ENCODE data around the gene MMP3.
"Not testable (repeated sequence)": the region's sequence is repeated elsewhere in the genome, so short reads cannot be mapped to it uniquely, and the experiment has no call there.

The MMP3 gene

DNA sequence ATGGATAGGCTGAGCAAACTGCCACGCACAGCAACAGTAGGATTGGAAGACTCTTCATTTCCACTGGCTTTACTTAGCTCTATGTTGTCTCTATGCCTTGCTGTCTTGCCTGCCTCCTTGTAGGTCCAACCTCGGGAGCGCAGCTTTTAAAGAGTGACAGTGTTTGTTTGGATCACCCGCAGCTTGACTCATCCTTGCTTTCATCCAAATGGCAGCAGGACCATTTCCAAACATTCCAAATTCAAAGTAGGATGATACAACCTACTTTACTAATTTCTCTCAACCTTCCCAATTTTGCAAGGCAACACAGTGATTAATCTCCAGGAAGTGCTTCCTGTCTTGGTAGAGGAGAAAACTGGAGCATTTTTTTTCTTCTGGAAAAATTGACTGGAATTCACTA is at the start of gene MMP3:
MMP3 (minus strand) TSS at position 121 of the 400 bp plus-strand sequence; CDS start at position 58, 63 bp downstream.
- DNase-seq (ENCODE audit: low read depth, low spot score): no peak

DNA sequence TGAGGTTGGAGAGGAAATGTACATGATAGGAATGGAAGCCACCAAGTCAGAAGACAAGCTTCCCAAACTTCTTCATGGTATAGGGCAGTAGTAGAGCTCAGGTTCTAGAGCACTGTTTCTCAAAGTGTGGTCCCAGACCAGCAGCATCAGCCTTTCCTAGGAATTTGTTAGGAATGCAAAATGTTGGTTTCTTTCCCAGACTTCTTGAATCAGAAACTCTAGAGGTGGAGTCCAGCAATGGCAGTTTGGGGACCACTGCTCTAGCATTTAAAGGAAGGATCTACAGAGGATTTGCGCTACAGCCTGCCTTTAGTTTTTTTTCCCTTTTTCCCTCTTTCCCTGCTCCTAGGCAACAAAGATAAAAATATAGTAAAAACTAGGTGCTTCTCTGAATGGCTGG is 48.3 kb upstream of the MMP3 start:
- no peak for DNase-seq (ENCODE audit: low read depth, low spot score)

DNA sequence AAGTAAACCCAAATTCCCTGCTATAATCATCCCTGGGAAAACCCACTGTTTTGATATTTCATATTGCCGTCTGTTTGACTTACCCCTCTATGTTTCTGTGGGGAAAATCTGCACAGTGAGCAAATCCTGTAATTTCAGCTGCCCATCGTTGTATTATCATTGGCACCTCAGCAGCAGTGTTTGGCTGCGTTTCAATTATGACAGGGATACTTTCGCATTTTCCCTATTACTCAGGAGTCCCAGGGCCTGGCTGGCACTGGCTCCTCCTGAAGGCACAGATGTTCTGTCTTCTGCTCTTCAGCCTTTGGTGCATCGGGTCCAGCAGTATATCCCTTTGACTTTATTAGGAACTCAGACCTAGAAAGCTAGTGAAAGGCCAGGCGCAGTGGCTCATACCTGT is 43.6 kb upstream of the MMP3 start:
- DNase-seq (ENCODE audit: low read depth, low spot score): no peak

DNA sequence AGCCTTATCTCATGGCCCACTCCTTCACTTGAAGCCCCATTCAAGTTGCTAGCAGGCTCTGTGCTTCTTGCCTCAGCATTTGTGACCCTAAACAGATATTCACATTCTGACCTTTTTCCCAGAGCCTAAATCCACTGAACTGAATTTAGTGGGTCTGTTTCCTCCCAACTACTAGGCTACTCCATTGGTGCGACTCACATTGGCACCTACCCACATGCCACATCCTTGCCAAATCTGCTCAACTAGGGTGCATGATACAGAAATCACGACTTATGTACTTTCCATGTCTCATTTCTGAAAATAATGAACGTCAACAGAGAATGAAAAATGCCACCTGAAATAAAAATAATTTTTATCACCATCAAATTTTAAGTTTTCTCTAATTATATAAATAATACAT is 39.7 kb upstream of the MMP3 start:
- peak; percentile 7 for DNase-seq (ENCODE audit: low read depth, low spot score)

DNA sequence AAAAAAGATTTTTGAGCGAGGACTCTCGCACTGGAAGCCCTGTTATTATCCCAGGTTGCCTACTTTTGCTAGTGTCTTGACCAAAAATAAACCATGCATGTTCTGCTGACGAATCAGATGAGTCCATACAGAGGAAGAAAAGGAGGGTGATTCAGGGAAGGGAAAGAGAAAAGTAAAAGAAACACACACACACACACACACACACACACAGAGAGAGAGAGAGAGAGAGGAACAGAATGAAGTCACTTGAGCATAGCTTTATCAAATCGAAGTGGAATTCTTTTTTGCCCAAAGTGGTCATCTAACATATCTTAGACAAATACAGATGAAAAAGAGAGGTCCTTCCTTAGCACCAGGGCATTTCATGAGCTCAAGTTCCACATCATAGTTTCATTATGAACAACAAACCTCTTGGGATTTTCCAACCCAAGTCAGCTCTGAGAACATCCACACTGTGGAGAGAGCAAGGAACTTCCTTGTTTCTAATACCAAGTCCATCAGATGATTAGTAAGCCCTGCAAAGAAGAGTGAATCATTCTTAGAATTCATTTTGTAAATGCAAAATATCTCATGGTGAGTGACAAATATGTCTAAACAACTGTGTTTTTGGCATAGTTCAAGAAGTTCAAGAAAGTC is 39.1 kb upstream of the MMP3 start:
- no peak for DNase-seq (ENCODE audit: low read depth, low spot score)

DNA sequence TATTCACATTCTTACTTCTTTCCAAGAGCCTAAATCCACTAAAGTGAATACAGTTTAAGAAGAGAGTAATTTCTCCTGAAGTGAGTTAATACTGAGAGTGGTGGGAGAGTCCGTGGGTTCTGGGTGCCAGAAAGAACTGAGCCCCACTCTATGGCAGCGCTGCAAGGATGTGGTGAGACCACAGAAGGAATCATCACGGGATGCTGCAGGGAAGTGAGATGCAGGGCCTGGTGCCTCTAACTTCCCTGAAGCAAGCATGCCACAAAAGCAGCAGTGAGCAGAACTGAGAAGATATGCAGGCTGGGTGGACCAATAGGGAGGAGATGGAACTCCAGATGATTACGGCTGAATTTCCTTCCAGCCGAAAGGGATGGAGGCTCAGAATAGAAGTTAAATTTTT is 36.4 kb upstream of the MMP3 start:
- DNase-seq (ENCODE audit: low read depth, low spot score): no peak

DNA sequence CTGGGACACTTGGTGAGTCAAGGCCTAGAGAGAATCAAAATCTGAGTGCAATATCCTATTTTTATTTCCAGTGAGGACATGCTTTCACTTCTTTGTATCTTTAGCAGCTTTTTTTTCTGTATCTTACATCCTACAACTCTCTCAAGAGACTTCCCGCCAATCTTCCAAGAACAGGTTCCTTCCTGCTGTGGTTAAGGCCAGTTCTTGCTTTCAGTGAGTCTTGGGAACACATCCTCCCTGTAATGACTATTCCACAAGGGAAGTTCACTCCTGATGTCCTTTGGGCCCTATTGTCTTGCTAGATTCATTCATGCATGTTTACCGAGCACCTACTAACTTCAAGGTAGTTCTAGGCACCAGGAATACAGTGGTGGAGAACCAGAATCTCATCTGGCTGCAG is 35.2 kb upstream of the MMP3 start:
- no peak for DNase-seq (ENCODE audit: low read depth, low spot score)

DNA sequence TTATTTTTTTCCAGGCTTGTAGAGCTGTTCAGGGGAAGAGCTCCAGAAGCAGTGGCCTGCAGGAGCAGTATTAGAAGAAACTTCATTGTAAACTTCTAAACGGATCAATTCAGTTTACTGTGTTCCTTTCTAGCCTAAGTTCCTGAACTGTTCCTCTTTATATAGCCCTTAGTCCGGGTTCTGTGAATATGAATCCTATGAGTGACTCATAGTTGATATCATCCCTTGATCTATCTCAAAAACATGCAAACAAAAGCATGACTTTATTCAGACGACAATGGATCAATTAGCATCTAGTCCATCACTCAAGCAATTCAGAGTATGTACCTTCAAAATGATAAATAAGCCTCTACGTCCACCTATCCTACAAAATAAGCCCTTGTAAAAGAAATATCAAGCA is 31.4 kb upstream of the MMP3 start, which contains the start of gene MMP12:
MMP12 (minus strand) TSS at position 131 of the 400 bp plus-strand sequence; CDS start at position 86, 45 bp downstream.
- no peak for DNase-seq (ENCODE audit: low read depth, low spot score)

DNA sequence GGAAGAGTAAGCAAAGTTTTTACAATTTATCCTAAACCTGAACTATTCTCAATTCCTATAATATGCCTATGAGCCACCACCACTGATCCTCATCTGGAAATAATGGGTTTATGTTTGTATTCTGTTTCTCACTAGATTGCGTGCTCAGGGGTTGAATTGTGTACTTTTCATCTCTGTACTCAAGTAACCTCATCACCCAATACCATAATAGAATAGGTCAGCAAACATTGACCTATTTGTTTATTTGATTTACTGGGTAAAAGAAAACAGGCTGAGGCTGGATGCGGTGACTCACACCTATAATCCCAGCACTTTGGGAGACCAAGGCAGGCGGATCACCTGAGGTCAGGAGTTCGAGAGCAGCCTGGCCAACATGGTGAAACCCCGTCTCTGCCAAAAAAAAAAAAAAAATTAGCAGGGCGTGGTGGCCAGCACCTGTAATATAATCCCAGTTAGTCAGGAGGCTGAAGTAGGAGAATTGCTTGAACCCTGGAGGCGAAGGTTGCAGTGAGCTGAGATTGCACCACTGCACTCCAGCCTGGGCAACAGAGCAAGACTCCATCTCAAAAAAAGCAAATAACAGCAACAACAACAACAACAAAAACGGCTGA is 26.1 kb upstream of the MMP3 start:
- not testable (repeated sequence) for DNase-seq (ENCODE audit: low read depth, low spot score)

DNA sequence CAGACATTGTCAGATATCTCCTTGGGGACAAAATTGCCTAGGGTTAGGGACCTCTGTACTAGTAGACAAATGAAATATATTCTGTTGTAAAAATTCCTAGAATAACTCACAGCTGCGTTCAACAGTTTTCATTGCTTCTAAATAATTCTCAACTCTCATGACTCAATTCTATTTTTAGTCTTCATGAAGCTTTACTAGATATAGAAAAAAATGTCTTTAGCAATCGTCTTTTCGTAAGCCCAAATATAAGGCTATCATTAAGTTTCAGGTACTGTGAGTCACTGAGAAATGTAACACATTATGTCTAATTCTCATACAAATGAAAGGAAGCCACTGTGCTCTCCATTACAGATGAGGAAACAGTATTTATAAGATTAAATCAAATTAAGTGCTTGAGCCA is 24.9 kb upstream of the MMP3 start:
- DNase-seq (ENCODE audit: low read depth, low spot score): no peak

DNA sequence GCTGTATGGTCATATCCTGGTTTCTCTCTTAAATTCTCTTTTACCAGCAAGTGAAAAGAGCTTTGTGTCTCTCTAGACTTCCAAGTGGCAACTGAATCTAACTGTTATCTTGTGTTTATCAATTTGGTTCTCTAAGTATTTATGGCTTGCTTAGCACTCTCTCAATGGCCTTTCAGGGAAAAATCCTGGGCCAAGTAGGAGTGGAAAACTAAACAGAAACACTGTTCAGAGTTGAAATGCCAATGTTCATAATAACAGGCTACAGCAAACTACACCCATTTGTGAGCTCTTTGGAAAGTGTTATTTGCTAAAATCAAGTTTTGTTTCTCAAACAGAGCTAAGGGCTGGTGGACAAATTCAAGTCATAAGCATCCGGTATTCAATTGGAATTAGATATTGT is 21.3 kb upstream of the MMP3 start:
- no peak for DNase-seq (ENCODE audit: low read depth, low spot score)

DNA sequence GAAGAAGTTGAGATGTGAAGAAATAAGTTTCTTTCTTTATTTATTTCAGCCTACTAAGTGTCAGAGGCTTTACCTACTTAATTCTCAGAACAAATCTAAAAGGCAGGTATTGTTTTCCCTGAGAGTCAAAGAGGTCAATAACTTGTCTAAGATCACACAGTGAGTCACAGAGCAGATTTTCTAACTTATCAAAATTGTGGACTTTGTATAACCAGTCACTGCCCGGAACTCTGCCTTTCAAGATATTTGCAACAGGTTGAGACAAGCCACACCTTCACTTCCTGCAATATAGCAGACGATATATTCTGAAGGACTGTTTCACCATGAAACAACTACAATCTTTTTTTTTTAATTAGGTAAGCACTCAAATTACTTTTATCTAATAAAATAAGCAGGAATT is 10.5 kb upstream of the MMP3 start:
- no peak for DNase-seq (ENCODE audit: low read depth, low spot score)

DNA sequence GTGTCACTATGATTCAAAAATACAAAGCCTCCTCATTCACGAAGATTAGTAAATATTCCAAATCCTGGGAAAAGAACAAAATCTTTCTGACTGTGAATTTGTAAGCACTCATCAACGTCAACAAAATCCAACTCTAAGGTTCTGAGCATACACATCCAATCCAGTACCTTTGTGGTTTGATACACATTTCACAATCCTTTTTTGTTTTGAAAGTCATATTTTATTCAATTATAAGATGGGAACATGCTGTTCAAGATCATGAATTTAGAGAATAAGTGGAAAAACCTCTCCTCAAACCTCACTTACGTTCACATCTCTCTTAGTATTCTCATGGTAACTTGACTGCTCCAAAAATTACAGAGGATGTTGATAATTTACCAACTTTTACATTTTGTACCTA is 9.6 kb upstream of the MMP3 start:
- DNase-seq (ENCODE audit: low read depth, low spot score): no peak

DNA sequence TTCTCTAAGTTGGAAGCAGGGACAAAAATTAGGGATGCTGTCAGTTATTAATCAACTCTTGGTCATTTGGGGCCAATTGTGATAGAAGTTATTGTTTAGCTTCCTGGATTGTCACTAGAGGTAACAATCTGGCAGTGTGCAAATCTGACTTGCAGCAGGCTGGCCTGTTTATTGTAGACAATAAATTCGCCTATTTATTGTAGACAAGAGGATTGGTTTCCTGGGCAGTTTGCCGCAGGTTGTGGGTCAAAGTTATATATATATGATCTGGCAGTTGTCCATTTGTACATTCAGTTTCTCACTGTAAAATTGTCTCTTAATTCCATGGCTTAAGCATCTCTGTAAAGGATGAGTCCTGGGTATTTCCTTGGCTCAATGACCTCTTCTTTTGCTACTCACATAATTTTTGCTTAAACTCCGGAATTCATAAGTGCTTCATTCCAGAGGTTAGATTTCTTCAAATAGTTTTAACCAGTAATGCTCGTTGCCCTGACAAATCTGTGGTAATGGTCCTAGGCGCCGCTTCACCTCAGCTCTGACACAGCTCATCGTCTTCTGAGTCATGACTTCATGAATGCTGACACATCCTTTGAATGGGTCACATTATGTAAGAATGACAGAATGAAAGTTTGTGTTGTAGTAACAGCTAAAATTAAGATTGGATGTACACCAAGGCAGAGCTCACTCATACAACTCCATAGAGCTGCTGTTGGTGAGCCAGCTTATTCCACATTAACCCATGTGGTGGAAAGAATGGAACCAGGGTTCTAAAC is 7.8 kb upstream of the MMP3 start:
- no peak for DNase-seq (ENCODE audit: low read depth, low spot score)

DNA sequence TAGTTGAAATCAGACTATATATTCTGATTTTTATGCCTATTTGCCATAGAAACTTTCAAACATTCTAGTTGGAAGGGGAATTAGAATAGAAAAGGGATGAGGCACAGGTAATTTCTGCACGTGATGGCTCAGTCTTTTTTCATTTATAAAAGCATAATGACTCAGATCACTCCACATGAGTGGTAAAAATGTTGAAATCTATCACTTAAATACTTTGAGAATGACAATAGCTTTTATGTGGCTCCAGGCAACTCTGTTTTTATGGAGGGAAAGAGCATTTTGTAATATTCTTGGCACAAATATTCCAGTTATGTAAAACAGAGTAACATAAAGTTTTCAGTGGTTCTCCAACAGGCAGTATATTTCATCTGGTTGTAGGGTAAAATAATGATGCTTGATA is 5.9 kb upstream of the MMP3 start:
- DNase-seq (ENCODE audit: low read depth, low spot score): no peak

DNA sequence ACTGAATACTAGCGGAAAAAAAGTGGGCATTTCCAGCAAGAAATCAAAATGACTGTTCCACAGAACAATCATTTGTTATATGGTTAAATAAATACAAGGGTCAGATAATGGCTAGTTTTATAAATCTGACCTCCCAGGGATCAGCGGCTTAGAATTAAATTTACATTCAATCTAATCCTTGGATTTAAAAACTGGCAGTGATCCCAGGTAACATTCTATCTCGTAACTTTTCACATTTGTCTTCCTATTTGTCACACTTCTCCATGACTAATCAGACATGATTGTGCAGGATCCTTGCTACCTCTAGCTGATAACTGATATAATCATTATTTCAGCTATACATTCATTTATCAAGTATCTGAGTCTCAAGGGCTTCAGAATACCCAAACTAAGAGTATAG is 2.9 kb upstream of the MMP3 start:
- DNase-seq (ENCODE audit: low read depth, low spot score): no peak

DNA sequence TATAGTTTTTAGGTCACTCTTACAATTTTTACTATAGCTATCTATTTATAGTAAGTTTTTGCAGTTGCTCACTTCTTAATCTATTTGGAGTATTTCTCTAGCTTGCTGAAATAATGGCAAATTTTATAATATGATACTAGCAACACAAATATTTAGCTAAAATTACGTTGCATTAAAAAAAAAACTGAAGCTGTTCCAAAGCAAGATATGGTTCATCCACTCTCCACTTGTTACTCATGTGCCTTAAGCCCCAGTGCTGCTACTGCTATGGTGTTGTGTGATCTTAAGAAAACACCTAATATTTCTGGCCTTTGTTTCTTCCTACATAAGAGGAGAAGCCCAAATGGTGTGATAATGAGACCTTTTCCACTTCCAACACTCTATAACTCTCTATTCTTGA is 479 bp downstream of the MMP3 start:
- DNase-seq (ENCODE audit: low read depth, low spot score): no peak

DNA sequence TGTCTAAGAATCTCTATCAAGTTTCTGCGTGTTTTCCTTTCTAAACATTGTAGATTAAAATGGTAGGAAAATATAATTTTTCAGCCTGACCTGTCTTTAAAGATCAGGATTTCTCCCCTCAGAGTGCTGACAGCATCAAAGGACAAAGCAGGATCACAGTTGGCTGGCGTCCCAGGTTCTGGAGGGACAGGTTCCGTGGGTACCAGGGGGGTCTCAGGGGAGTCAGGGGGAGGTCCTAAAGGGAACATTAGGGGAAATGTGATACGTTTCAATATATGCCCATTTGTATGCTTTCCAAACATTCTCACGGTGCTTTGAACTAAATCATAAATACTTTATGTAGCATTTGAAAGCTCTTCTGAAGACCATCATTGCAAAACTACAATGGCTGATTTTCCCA is 3.4 kb downstream of the MMP3 start:
- DNase-seq (ENCODE audit: low read depth, low spot score): no peak

DNA sequence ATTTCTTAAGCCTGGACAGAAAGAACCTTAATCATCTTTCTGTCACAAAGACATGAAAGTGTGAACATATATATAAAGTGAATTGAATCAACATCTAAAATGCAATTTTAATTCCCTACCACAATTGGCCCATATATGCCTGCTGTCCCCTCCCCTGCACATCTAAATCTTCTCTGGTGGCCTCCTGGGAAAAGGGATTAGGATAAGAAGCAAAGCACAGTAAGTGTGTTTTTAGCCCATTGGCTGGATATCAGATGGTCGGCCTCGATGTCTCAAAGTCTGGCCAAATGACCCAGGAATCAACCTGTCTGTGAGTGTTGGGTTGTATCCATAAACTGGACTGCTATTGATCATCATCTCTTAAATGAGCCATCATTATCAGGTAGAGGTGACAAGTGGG is 5.8 kb downstream of the MMP3 start:
- no peak for DNase-seq (ENCODE audit: low read depth, low spot score)

DNA sequence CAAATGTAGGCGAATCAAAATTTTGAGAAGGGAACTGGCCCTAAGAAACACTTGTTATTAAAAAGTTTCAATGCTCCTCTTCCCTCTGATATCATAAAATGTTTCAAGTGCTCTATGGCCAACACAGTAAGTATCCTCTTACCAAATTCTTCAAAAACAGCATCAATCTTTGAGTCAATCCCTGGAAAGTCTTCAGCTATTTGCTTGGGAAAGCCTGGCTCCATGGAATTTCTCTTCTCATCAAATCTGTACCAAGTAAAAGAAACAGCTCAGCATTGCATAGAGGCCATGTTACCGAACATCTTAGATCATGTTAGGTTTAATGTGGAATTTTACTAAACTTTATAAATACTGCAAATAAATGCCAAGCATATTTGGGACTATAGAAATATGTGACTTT is 6.3 kb downstream of the MMP3 start:
- no peak for DNase-seq (ENCODE audit: low read depth, low spot score)

DNA sequence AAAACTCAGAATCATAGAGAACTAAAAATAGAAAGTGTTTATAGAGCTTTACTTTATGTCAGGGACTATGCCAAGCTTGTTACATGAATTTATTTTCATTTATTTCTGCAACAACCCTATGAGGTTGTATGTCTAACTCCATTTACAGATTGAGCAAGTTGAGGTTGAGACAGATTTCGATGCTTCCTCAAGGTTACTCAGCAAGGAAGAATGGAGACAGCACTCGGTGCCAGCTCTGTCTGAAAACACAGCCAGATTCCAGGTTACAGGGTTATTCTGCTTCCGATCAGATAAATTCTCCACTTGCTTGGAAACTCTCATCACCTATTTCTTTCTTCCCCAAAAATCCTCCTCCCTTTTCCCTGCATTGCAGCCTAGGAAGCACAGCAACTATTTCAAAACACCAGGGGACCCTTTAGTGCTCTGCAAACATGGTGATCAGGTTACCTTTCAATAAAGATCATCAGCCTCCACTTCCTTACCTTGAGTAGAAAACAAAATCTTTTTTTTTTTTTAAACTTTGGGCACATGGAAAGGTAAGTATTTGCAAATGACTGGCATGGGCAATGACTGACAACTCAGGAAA is 7.0 kb downstream of the MMP3 start:
- DNase-seq (ENCODE audit: low read depth, low spot score): no peak

DNA sequence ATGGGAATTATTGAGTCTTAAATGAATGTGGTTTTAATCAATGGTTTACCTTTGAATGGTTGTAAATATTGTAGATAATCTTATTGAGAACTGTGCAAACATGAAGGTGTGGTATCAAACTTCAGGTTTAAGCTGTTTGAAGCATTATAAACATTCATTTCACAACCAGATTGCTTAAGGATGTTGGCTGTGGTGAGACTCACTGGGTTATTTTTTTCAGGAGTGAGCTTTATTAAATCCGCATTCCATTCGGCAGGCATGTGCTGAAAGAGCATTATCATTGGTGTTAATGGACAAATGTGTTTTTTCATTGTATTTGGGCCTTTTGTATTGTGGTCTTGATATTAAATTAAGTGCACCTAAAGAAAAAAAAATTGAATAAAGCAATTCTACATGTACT is 9.7 kb downstream of the MMP3 start:
- no peak for DNase-seq (ENCODE audit: low read depth, low spot score)

DNA sequence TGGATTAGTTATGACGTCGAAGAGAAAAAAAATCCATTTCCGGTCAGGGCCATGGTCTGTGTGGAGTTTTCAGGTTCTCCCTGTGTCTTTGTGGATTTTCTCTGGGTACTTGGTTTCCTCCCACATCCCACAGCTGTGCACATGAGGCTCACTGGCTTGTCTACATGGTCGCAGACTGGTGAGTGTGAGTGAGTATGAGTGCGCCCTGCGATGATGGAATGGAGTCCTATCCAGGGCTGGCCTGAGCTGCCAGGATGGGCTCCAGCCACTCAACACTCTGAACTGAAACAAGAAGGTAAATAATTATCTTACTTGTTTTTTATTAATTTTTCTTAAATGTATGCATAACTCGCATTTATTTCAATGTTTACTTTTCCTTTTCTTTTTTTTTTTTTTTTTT is 10.8 kb downstream of the MMP3 start:
- DNase-seq (ENCODE audit: low read depth, low spot score): no peak

All from ELF-1 (cell line).